Astrocyte (in vitro differentiated cells and primary cell): Measurements from ENCODE around the gene CENPX. TPM values are rescaled to one million over a fixed set of nuclear protein-coding genes. Genes with fewer than 3 reads are reported as not detected.

Source experiments
- DNase-seq: peaks from one replicate; pipeline ENCODE4 v3.0.0-alpha.2; 2010; ENCODE audit warnings: low read depth
- FAIRE-seq: peaks from 2 replicates; lab custom pipeline; 2011; peaks lifted over from hg19 to GRCh38; lab: Jason Lieb, UNC
- H2AFZ ChIP-seq: 2 replicates; pipeline ENCODE4 v1.6.0; 2012; ENCODE audit warnings: low read depth, low read length, inconsistent platforms
- H3K27ac ChIP-seq: 2 replicates; pipeline ENCODE4 v1.5.1; 2011; ENCODE audit warnings: low read depth, low read length, inconsistent platforms
- H3K27me3 ChIP-seq: 2 replicates; pipeline ENCODE4 v1.6.0; 2011; ENCODE audit warnings: low read length, inconsistent platforms; ENCODE audit not compliant: insufficient read depth
- H3K36me3 ChIP-seq: 2 replicates; pipeline ENCODE4 v1.5.1; 2011; ENCODE audit warnings: low read length, inconsistent platforms; ENCODE audit not compliant: insufficient read depth
- H3K4me1 ChIP-seq: 2 replicates; pipeline ENCODE4 v1.5.1; 2011; ENCODE audit warnings: low read length, inconsistent platforms; ENCODE audit not compliant: insufficient read depth
- H3K4me2 ChIP-seq: 2 replicates; pipeline ENCODE4 v1.6.0; 2012; ENCODE audit warnings: low read length, inconsistent platforms
- H3K4me3 ChIP-seq: 2 replicates; pipeline ENCODE4 v1.5.1; 2011; ENCODE audit warnings: low read depth, mild to moderate bottlenecking, low read length, inconsistent platforms; ENCODE audit not compliant: insufficient read depth
- H3K79me2 ChIP-seq: 2 replicates; pipeline ENCODE4 v1.6.0; 2012; ENCODE audit warnings: mild to moderate bottlenecking, low read length, inconsistent platforms; ENCODE audit not compliant: insufficient read depth
- H3K9ac ChIP-seq: 2 replicates; pipeline ENCODE4 v1.6.0; 2012; ENCODE audit warnings: mild to moderate bottlenecking, low read length, inconsistent platforms
- H3K9me3 ChIP-seq: 2 replicates; pipeline ENCODE4 v1.5.1; 2012; ENCODE audit warnings: low read depth, mild to moderate bottlenecking, low read length, inconsistent platforms; ENCODE audit not compliant: insufficient read depth
- H4K20me1 ChIP-seq: 2 replicates; pipeline ENCODE4 v1.6.0; 2012; ENCODE audit warnings: low read length, inconsistent platforms; ENCODE audit not compliant: insufficient read depth
- H3K27ac Mint-ChIP-seq: one replicate; pipeline ENCODE4 v1.8.0; 2021; ENCODE audit warnings: mild to moderate bottlenecking, mixed read lengths; ENCODE audit not compliant: unreplicated experiment
- H3K27me3 Mint-ChIP-seq: one replicate; pipeline ENCODE4 v1.8.0; 2021; ENCODE audit warnings: low read depth, mixed read lengths; ENCODE audit not compliant: unreplicated experiment
- H3K36me3 Mint-ChIP-seq: one replicate; pipeline ENCODE4 v1.8.0; 2021; ENCODE audit warnings: low read depth, mixed read lengths; ENCODE audit not compliant: unreplicated experiment
- H3K4me1 Mint-ChIP-seq: one replicate; pipeline ENCODE4 v1.8.0; 2021; ENCODE audit warnings: low read depth, mixed read lengths; ENCODE audit not compliant: unreplicated experiment
- H3K4me3 Mint-ChIP-seq: one replicate; pipeline ENCODE4 v1.8.0; 2021; ENCODE audit warnings: mild to moderate bottlenecking, moderate library complexity, mixed read lengths; ENCODE audit not compliant: unreplicated experiment
- H3K9me3 Mint-ChIP-seq: one replicate; pipeline ENCODE4 v1.8.0; 2021; ENCODE audit warnings: mild to moderate bottlenecking, mixed read lengths; ENCODE audit not compliant: unreplicated experiment
- EZH2 ChIP-seq: IDR thresholded peaks from 2 replicates; pipeline ENCODE4 v1.6.1; 2012; ENCODE audit warnings: mild to moderate bottlenecking, low read length, inconsistent platforms; ENCODE audit not compliant: insufficient read depth
- total RNA-seq: library from RNA; stranded (reverse); gene quantifications from 2 replicates; pipeline ENCODE4 v1.2.1, GENCODE V29; 2021
- TF ChIP-seq, protein P1 (sequence below): IDR thresholded peaks from 2 replicates; pipeline ENCODE4 v1.5.1; 2011; ENCODE audit warnings: low read depth, mild to moderate bottlenecking, inconsistent platforms, low read length, moderate library complexity; ENCODE audit not compliant: insufficient read depth

CENPX gene
- total RNA-seq, 1 donor from 2014 or later = 26.7 TPM

DNA sequence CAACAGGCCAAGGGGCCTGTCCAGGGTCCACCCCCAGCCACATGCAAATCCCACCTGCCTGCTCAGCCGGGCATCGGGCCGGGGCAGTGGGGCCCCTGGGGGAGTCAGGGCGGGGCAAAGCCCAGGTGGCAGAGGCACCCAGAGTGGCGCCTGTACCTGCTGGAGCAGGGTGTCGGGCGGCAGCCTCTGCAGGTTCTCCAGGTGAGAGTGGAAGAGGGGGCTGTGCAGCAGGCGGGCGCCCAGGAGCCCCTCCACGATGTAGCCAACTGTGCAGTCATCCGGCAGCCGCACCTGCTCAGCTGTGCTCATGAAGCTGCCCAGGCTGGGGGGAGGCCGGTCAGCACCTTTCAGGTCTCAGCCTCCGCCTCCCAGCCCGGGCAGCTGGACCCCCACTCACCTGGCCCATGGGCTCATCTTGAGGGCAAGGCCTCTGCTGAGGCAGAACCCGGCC lies 26.9 kb upstream of the CENPX start:
- no peaks in the 10 kb centered on the region for H3K27me3 ChIP-seq
- no peak overlapping the region for H2AFZ ChIP-seq
- no peak overlapping the region for H3K4me2 ChIP-seq
- no peak overlapping the region for H3K4me3 Mint-ChIP-seq
- TF ChIP-seq, protein P1, sequence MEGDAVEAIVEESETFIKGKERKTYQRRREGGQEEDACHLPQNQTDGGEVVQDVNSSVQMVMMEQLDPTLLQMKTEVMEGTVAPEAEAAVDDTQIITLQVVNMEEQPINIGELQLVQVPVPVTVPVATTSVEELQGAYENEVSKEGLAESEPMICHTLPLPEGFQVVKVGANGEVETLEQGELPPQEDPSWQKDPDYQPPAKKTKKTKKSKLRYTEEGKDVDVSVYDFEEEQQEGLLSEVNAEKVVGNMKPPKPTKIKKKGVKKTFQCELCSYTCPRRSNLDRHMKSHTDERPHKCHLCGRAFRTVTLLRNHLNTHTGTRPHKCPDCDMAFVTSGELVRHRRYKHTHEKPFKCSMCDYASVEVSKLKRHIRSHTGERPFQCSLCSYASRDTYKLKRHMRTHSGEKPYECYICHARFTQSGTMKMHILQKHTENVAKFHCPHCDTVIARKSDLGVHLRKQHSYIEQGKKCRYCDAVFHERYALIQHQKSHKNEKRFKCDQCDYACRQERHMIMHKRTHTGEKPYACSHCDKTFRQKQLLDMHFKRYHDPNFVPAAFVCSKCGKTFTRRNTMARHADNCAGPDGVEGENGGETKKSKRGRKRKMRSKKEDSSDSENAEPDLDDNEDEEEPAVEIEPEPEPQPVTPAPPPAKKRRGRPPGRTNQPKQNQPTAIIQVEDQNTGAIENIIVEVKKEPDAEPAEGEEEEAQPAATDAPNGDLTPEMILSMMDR = no peak
- no peak for TF ChIP-seq EZH2
- no peak for FAIRE-seq
- peaks cover 5% of the 10 kb centered on the region for H3K4me1 Mint-ChIP-seq
- DNase-seq = no peak
- no peak overlapping the region for H3K27ac ChIP-seq
- H3K27ac Mint-ChIP-seq = no peak overlapping the region
- H3K79me2 ChIP-seq = peaks cover 38% of the 10 kb centered on the region
- no peaks in the 10 kb centered on the region for H3K9me3 ChIP-seq
- H3K4me1 ChIP-seq = peaks cover 17% of the 10 kb centered on the region
- peaks cover 10% of the 10 kb centered on the region for H4K20me1 ChIP-seq
- no peaks in the 10 kb centered on the region for H3K27me3 Mint-ChIP-seq
- H3K9me3 Mint-ChIP-seq = no peaks in the 10 kb centered on the region
- H3K9ac ChIP-seq = no peak overlapping the region
- H3K36me3 ChIP-seq = no peaks in the 10 kb centered on the region
- peaks cover 10% of the 10 kb centered on the region for H3K36me3 Mint-ChIP-seq
- H3K4me3 ChIP-seq = no peak overlapping the region

DNA sequence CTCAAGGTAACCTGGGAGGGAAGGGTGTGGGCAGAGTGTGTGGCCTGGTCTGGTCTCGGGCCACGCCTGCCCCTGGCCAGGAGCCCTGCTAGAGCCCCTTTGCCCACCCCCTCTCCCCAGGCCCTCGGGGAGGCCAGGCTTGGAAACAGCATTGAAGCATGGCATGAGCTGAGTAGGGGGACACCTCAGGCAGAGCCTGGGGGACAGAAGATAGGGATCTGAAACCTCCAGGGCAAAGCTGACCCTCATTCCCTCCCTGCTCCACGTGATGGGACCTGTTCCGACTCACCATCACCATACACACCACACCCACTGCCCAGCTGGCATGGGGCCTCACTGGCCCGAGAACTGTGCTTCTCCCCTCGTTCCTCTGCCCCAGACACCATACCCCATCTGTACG lies 26.4 kb upstream of the CENPX start:
- Histone ChIP-seq H2AFZ (no peak overlapping the region), H3K27ac (no peak overlapping the region), H3K36me3 (no peaks in the 10 kb centered on the region), H4K20me1 (peaks cover 10% of the 10 kb centered on the region), H3K27me3 (no peaks in the 10 kb centered on the region), H3K4me1 (peaks cover 17% of the 10 kb centered on the region), H3K9me3 (no peaks in the 10 kb centered on the region), H3K4me2 (no peak overlapping the region), H3K9ac (no peak overlapping the region), H3K79me2 (peaks cover 33% of the 10 kb centered on the region), H3K4me3 (no peak overlapping the region)
- peaks cover 10% of the 10 kb centered on the region for H3K36me3 Mint-ChIP-seq
- H3K4me1 Mint-ChIP-seq = peaks cover 5% of the 10 kb centered on the region
- DNase-seq (no peak), FAIRE-seq (no peak)
- H3K27me3 Mint-ChIP-seq = no peaks in the 10 kb centered on the region
- no peak for TF ChIP-seq EZH2
- TF ChIP-seq, protein P1 = no peak
- no peak overlapping the region for H3K27ac Mint-ChIP-seq
- no peak overlapping the region for H3K4me3 Mint-ChIP-seq
- H3K9me3 Mint-ChIP-seq = no peaks in the 10 kb centered on the region

DNA sequence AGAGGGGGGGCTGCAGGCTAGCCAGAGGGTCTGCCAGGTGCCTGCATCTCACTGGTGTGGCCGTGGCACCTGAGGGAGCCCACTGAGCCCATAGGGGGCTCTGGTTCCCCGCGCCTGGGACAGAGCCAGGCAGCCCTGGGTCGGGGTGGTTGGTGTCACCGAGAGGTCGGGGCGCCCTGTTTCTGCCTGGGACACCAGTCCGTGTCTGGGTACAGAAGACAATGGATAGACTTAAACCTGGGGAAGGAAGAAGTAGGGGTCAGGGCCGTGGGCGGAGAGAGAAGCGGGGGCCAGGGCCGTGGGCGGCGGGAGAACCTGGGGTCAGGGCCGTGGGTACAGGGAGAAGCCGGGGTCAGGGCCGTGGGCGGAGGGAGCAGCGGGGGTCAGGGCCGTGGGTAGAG lies 25.9 kb upstream of the CENPX start:
- no peaks in the 10 kb centered on the region for H3K27me3 ChIP-seq
- H4K20me1 ChIP-seq = peaks cover 10% of the 10 kb centered on the region
- no peak overlapping the region for H3K4me3 Mint-ChIP-seq
- TF ChIP-seq EZH2 = no peak
- TF ChIP-seq, protein P1 = no peak
- no peak overlapping the region for H3K27ac Mint-ChIP-seq
- peaks cover 17% of the 10 kb centered on the region for H3K4me1 ChIP-seq
- no peak overlapping the region for H3K9ac ChIP-seq
- FAIRE-seq (no peak), DNase-seq (no peak)
- H3K36me3 Mint-ChIP-seq = peaks cover 10% of the 10 kb centered on the region
- H3K36me3 ChIP-seq = no peaks in the 10 kb centered on the region
- H3K4me1 Mint-ChIP-seq = peaks cover 5% of the 10 kb centered on the region
- H3K4me3 ChIP-seq = no peak overlapping the region
- no peak overlapping the region for H2AFZ ChIP-seq
- no peaks in the 10 kb centered on the region for H3K9me3 ChIP-seq
- H3K27me3 Mint-ChIP-seq = no peaks in the 10 kb centered on the region
- no peak overlapping the region for H3K27ac ChIP-seq
- no peaks in the 10 kb centered on the region for H3K9me3 Mint-ChIP-seq
- peaks cover 28% of the 10 kb centered on the region for H3K79me2 ChIP-seq
- H3K4me2 ChIP-seq = no peak overlapping the region
